ENCODE data around the gene LGALS7.
"Not testable (repeated sequence)": the region's sequence is repeated elsewhere in the genome, so short reads cannot be mapped to it uniquely, and the experiment has no call there.

The LGALS7 gene

GRCh38 chr19:38763795-38764220 is 9.5 kb downstream of the LGALS7 start:
- no peak overlapping the region for H2AFZ ChIP-seq (ENCODE audit: low read depth, low read length, severe bottlenecking)
- H4K20me1 ChIP-seq (ENCODE audit: low read depth, low read length) = no peaks in the 10 kb centered on the region
- no peak overlapping the region for H3K4me2 ChIP-seq (ENCODE audit: low read depth, low read length, poor library complexity, severe bottlenecking)
- no peak overlapping the region for H3K4me3 ChIP-seq (ENCODE audit: insufficient read depth, low read length, poor library complexity, severe bottlenecking)
- H3K9me2 ChIP-seq (replicated peaks; ENCODE audit: insufficient read depth, low read length) = no peaks in the 10 kb centered on the region
- no peaks in the 10 kb centered on the region for H3K9me3 ChIP-seq (ENCODE audit: insufficient read depth, low read length)
- no peak for TF ChIP-seq EZH2phosphoT487 (conservative IDR thresholded peaks at IDR 0.05; ENCODE audit: low read length)
- no peak for TF ChIP-seq CTCF (IDR thresholded peaks at IDR 0.05; ENCODE audit: insufficient read depth, low read length, poor library complexity, severe bottlenecking)
- H3F3A ChIP-seq (ENCODE audit: insufficient read depth) = no peaks in the 10 kb centered on the region
- no peaks in the 10 kb centered on the region for H3K79me2 ChIP-seq (ENCODE audit: insufficient read depth, low read length)
- H3K27me3 ChIP-seq (ENCODE audit: low read length) = no peaks in the 10 kb centered on the region
- no peak overlapping the region for H3K27ac ChIP-seq (ENCODE audit: low read depth, low read length)
- no peaks in the 10 kb centered on the region for H3K36me3 ChIP-seq (ENCODE audit: low read length)
- H3K9ac ChIP-seq (ENCODE audit: low read length) = no peak overlapping the region

GRCh38 chr19:38761884-38762389 is 11.4 kb downstream of the LGALS7 start:
- H4K20me1 ChIP-seq (ENCODE audit: low read depth, low read length); H3F3A ChIP-seq (ENCODE audit: insufficient read depth); H3K9me2 ChIP-seq (replicated peaks; ENCODE audit: insufficient read depth, low read length); H3K9me3 ChIP-seq (ENCODE audit: insufficient read depth, low read length); H3K9ac ChIP-seq (ENCODE audit: low read length); H3K27me3 ChIP-seq (ENCODE audit: low read length); H3K4me2 ChIP-seq (ENCODE audit: low read depth, low read length, poor library complexity, severe bottlenecking); H3K27ac ChIP-seq (ENCODE audit: low read depth, low read length); H3K4me3 ChIP-seq (ENCODE audit: insufficient read depth, low read length, poor library complexity, severe bottlenecking); H3K36me3 ChIP-seq (ENCODE audit: low read length); H3K79me2 ChIP-seq (ENCODE audit: insufficient read depth, low read length); H2AFZ ChIP-seq (ENCODE audit: low read depth, low read length, severe bottlenecking): not testable (repeated sequence)

GRCh38 chr19:38760805-38761517 is 12.4 kb downstream of the LGALS7 start:
- not testable (repeated sequence) for H4K20me1 ChIP-seq (ENCODE audit: low read depth, low read length); H3F3A ChIP-seq (ENCODE audit: insufficient read depth); H3K9ac ChIP-seq (ENCODE audit: low read length); H3K27me3 ChIP-seq (ENCODE audit: low read length); H2AFZ ChIP-seq (ENCODE audit: low read depth, low read length, severe bottlenecking); H3K4me3 ChIP-seq (ENCODE audit: insufficient read depth, low read length, poor library complexity, severe bottlenecking); H3K27ac ChIP-seq (ENCODE audit: low read depth, low read length); H3K4me2 ChIP-seq (ENCODE audit: low read depth, low read length, poor library complexity, severe bottlenecking); H3K9me2 ChIP-seq (replicated peaks; ENCODE audit: insufficient read depth, low read length); H3K9me3 ChIP-seq (ENCODE audit: insufficient read depth, low read length); H3K36me3 ChIP-seq (ENCODE audit: low read length); H3K79me2 ChIP-seq (ENCODE audit: insufficient read depth, low read length)

GRCh38 chr19:38759590-38760003 is 13.7 kb downstream of the LGALS7 start:
- no peak overlapping the region for H3K4me2 ChIP-seq (ENCODE audit: low read depth, low read length, poor library complexity, severe bottlenecking)
- no peaks in the 10 kb centered on the region for H3K36me3 ChIP-seq (ENCODE audit: low read length)
- H3F3A ChIP-seq (ENCODE audit: insufficient read depth) = no peaks in the 10 kb centered on the region
- H3K9ac ChIP-seq (ENCODE audit: low read length) = no peak overlapping the region
- H3K9me2 ChIP-seq (replicated peaks; ENCODE audit: insufficient read depth, low read length) = no peaks in the 10 kb centered on the region
- H3K27ac ChIP-seq (ENCODE audit: low read depth, low read length) = no peak overlapping the region
- H3K79me2 ChIP-seq (ENCODE audit: insufficient read depth, low read length) = no peaks in the 10 kb centered on the region
- no peak overlapping the region for H3K4me3 ChIP-seq (ENCODE audit: insufficient read depth, low read length, poor library complexity, severe bottlenecking)
- no peaks in the 10 kb centered on the region for H3K27me3 ChIP-seq (ENCODE audit: low read length)
- no peaks in the 10 kb centered on the region for H4K20me1 ChIP-seq (ENCODE audit: low read depth, low read length)
- H2AFZ ChIP-seq (ENCODE audit: low read depth, low read length, severe bottlenecking) = no peak overlapping the region
- H3K9me3 ChIP-seq (ENCODE audit: insufficient read depth, low read length) = no peaks in the 10 kb centered on the region
- TF ChIP-seq CTCF (IDR thresholded peaks at IDR 0.05; ENCODE audit: insufficient read depth, low read length, poor library complexity, severe bottlenecking) = no peak
- no peak for TF ChIP-seq EZH2phosphoT487 (conservative IDR thresholded peaks at IDR 0.05; ENCODE audit: low read length)

- H3K9me3 ChIP-seq (ENCODE audit: insufficient read depth, low read length); H3K79me2 ChIP-seq (ENCODE audit: insufficient read depth, low read length); H3K27ac ChIP-seq (ENCODE audit: low read depth, low read length); H4K20me1 ChIP-seq (ENCODE audit: low read depth, low read length); H3K4me3 ChIP-seq (ENCODE audit: insufficient read depth, low read length, poor library complexity, severe bottlenecking); H3K9me2 ChIP-seq (replicated peaks; ENCODE audit: insufficient read depth, low read length); H2AFZ ChIP-seq (ENCODE audit: low read depth, low read length, severe bottlenecking); H3K27me3 ChIP-seq (ENCODE audit: low read length); H3K4me2 ChIP-seq (ENCODE audit: low read depth, low read length, poor library complexity, severe bottlenecking); H3K9ac ChIP-seq (ENCODE audit: low read length); H3K36me3 ChIP-seq (ENCODE audit: low read length); H3F3A ChIP-seq (ENCODE audit: insufficient read depth): not testable (repeated sequence)
Observed at GRCh38 chr19:38754196-38754595, 19.1 kb downstream of the LGALS7 start.

- H3K9me2 ChIP-seq (replicated peaks; ENCODE audit: insufficient read depth, low read length); H3K36me3 ChIP-seq (ENCODE audit: low read length); H3K9ac ChIP-seq (ENCODE audit: low read length); H2AFZ ChIP-seq (ENCODE audit: low read depth, low read length, severe bottlenecking); H3K27me3 ChIP-seq (ENCODE audit: low read length); H3K9me3 ChIP-seq (ENCODE audit: insufficient read depth, low read length); H3K4me2 ChIP-seq (ENCODE audit: low read depth, low read length, poor library complexity, severe bottlenecking); H3F3A ChIP-seq (ENCODE audit: insufficient read depth); H3K27ac ChIP-seq (ENCODE audit: low read depth, low read length); H3K4me3 ChIP-seq (ENCODE audit: insufficient read depth, low read length, poor library complexity, severe bottlenecking); H3K79me2 ChIP-seq (ENCODE audit: insufficient read depth, low read length); H4K20me1 ChIP-seq (ENCODE audit: low read depth, low read length): not testable (repeated sequence)
Observed at GRCh38 chr19:38753783-38754182, 19.5 kb downstream of the LGALS7 start.

All from SU-DHL-6 (cell line).